Tibial nerve (tissue), 4 donors: ENCODE data around the gene SPDYE1.
"Not testable (repeated sequence)": the region's sequence is repeated elsewhere in the genome, so short reads cannot be mapped to it uniquely, and the experiment has no call there.

ENCODE experiments used
- EP300 ChIP-seq, 2 donors: sonication (generic); formaldehyde crosslinking; IDR thresholded peaks; one replicate each; pipeline ENCODE4 v1.6.1; 2017; ENCODE audit warnings: antibody characterized with exemption in 2 of 2, mild to moderate bottlenecking in 1 of 2
- POLR2A ChIP-seq, 2 donors: fragments of 450-650 bp; IDR thresholded peaks; one replicate each; pipeline ENCODE4 v1.6.1; 2017; ENCODE audit warnings: antibody characterized with exemption in 2 of 2, mild to moderate bottlenecking in 2 of 2, moderate library complexity in 2 of 2
- TF ChIP-seq, protein P1 (sequence below), 5 experiments: fragments of 200-600 bp in 3 of 5; fragments of 450-650 bp in 2 of 5; sonication (generic) in 3 of 5; IDR thresholded peaks; one replicate each; pipeline ENCODE4 v1.5.1; 2016 to 2019; ENCODE audit warnings: antibody characterized with exemption in 5 of 5, mild to moderate bottlenecking in 3 of 5, moderate library complexity in 2 of 5

DNA sequence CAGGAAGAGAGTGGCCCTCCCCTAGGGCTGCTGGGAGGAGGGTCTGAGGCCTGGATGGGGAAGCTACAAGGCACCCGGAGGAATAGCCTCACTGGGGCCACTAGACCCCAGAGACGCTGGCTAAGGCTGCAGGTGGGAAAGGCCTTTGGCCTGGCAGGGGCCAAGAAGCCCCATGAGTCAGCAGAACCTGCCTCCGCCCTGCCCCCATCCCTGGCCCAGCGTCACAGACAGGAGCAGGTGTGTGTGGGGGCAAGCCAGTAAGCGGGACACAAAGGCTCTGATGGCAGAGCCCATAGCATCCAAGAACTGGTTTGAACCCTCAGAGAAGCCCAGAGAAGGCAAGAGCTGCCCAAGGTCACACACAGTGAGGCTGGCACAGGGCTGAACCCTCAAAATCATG lies 27.0 kb upstream of the SPDYE1 start:
- not testable (repeated sequence) for TF ChIP-seq EP300, POLR2A (IDR thresholded peaks at IDR 0.05)
- TF ChIP-seq, protein P1, sequence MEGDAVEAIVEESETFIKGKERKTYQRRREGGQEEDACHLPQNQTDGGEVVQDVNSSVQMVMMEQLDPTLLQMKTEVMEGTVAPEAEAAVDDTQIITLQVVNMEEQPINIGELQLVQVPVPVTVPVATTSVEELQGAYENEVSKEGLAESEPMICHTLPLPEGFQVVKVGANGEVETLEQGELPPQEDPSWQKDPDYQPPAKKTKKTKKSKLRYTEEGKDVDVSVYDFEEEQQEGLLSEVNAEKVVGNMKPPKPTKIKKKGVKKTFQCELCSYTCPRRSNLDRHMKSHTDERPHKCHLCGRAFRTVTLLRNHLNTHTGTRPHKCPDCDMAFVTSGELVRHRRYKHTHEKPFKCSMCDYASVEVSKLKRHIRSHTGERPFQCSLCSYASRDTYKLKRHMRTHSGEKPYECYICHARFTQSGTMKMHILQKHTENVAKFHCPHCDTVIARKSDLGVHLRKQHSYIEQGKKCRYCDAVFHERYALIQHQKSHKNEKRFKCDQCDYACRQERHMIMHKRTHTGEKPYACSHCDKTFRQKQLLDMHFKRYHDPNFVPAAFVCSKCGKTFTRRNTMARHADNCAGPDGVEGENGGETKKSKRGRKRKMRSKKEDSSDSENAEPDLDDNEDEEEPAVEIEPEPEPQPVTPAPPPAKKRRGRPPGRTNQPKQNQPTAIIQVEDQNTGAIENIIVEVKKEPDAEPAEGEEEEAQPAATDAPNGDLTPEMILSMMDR (IDR thresholded peaks at IDR 0.05): not testable (repeated sequence)
